NCI-H2196 (cell line): Measurements from ENCODE around the gene OR2A1.
"Not testable (repeated sequence)": the region's sequence is repeated elsewhere in the genome, so short reads cannot be mapped to it uniquely, and the experiment has no call there.

ENCODE experiments used
- DNase-seq: peaks from one replicate; lab custom pipeline; 2025; ENCODE audit not compliant: unreplicated experiment; lab: John Stamatoyannopoulos, UW

The OR2A1 gene

GRCh38 chr7:144323359-144323758 lies 11.1 kb downstream of the OR2A1 start:
- DNase-seq: not testable (repeated sequence)

GRCh38 chr7:144325868-144326267 lies 13.6 kb downstream of the OR2A1 start:
- not testable (repeated sequence) for DNase-seq

GRCh38 chr7:144330044-144330443 lies 17.8 kb downstream of the OR2A1 start:
- not testable (repeated sequence) for DNase-seq

GRCh38 chr7:144331221-144331995 lies 19.2 kb downstream of the OR2A1 start:
- DNase-seq: not testable (repeated sequence)

- DNase-seq: not testable (repeated sequence)
Measured at GRCh38 chr7:144331996-144332288, 19.7 kb downstream of the OR2A1 start.

GRCh38 chr7:144348625-144349024 lies 36.4 kb downstream of the OR2A1 start:
- not testable (repeated sequence) for DNase-seq

GRCh38 chr7:144351667-144352066 lies 39.4 kb downstream of the OR2A1 start:
- DNase-seq: not testable (repeated sequence)

- DNase-seq: not testable (repeated sequence)
Measured at GRCh38 chr7:144355176-144355822, 43.1 kb downstream of the OR2A1 start, which contains the start of gene ARHGEF5. ARHGEF5 (plus strand) TSS chr7:144355402; CDS start chr7:144362670, 7,268 bp downstream.

GRCh38 chr7:144356185-144356584 lies 44.0 kb downstream of the OR2A1 start:
- DNase-seq: not testable (repeated sequence)

- not testable (repeated sequence) for DNase-seq
Measured at GRCh38 chr7:144356860-144357259, 44.6 kb downstream of the OR2A1 start.

GRCh38 chr7:144362061-144362460 lies 49.8 kb downstream of the OR2A1 start:
- not testable (repeated sequence) for DNase-seq

GRCh38 chr7:144365523-144365922 lies 53.3 kb downstream of the OR2A1 start:
- not testable (repeated sequence) for DNase-seq

GRCh38 chr7:144367250-144367649 lies 55.0 kb downstream of the OR2A1 start:
- not testable (repeated sequence) for DNase-seq

GRCh38 chr7:144369221-144369620 lies 57.0 kb downstream of the OR2A1 start:
- DNase-seq: not testable (repeated sequence)
